K562 (cell line): Measurements from ENCODE around the gene IPO13. TPM values are rescaled to one million over a fixed set of nuclear protein-coding genes. Genes with fewer than 3 reads are reported as not detected.

Experiments
- BHLHE40 ChIP-seq: IDR thresholded peaks from 2 replicates; pipeline ENCODE4 v1.6.1; 2011; ENCODE audit warnings: low read length, improper control_type of control experiment
- CBFA2T2 ChIP-seq: fragments of 450-650 bp; conservative IDR thresholded peaks from 2 replicates; pipeline ENCODE4 v1.6.1; 2017; ENCODE audit warnings: mild to moderate bottlenecking
- MEF2A ChIP-seq: IDR thresholded peaks from 2 replicates; pipeline ENCODE4 v1.6.1; 2011; ENCODE audit warnings: low read depth, mild to moderate bottlenecking, low read length, moderate library complexity; ENCODE audit not compliant: control insufficient read depth
- NFE2L1 ChIP-seq: fragments of 450-650 bp; IDR thresholded peaks from 2 replicates; pipeline ENCODE4 v1.6.1; 2016; ENCODE audit warnings: missing genetic modification characterization, low read depth, mild to moderate bottlenecking, missing compliant biosample characterization, moderate library complexity, borderline replicate concordance
- RBM14 ChIP-seq: fragments of 200-400 bp; formaldehyde crosslinking; IDR thresholded peaks from 2 replicates; pipeline ENCODE4 v1.6.1; 2018; ENCODE audit warnings: low read depth, mild to moderate bottlenecking, low read length, moderate library complexity, borderline replicate concordance; ENCODE audit not compliant: insufficient read depth
- RREB1 ChIP-seq: fragments of 250-450 bp; sonication (Bioruptor Pico); IDR thresholded peaks from 2 replicates; pipeline ENCODE4 v1.4.0; 2020
- SIN3A ChIP-seq, 2 experiments: fragments of 150-350 bp in 1 of 2; IDR thresholded peaks; 2 replicates each; pipeline ENCODE4 v1.6.1; 2011 to 2016; ENCODE audit warnings: borderline replicate concordance in 2 of 2, low read depth in 2 of 2, low read length in 2 of 2, mild to moderate bottlenecking in 2 of 2, moderate library complexity in 2 of 2; ENCODE audit not compliant: control insufficient read depth in 1 of 2
- STAT5A ChIP-seq: IDR thresholded peaks from 2 replicates; pipeline ENCODE4 v1.6.1; 2012; ENCODE audit warnings: low read length, inconsistent platforms, borderline replicate concordance
- ZEB2 ChIP-seq: fragments of 450-650 bp; IDR thresholded peaks from 2 replicates; pipeline ENCODE4 v1.6.1; 2016
- polyA plus RNA-seq, 8 experiments: library from polyadenylated mRNA; depleted of rRNA in 4 of 8; stranded (reverse) in 5 of 8; unstranded in 3 of 8; fragments of >200 nt; fragmentation: Nextera tagmentation in 2 of 8; fragmentation: Illumina TruSeq in 1 of 8; extraction: Ambion mirVana in 2 of 8; extraction: Trizol in 1 of 8; gene quantifications; 2 replicates each; pipeline versions ENCODE4 v1.2.1 to v1.2.3, GENCODE V29; 2011 to 2014; ENCODE audit warnings: inconsistent platforms in 1 of 8, missing spikeins in 1 of 8
- total RNA-seq, 7 experiments: library from RNA; depleted of rRNA in 6 of 7; stranded (reverse); fragments of >200 nt in 6 of 7; fragmentation: Illumina TruSeq in 2 of 7; extraction: Trizol in 2 of 7; gene quantifications; 2 replicates each; pipeline versions ENCODE4 v1.2.1 to v1.2.3, GENCODE V29; 2011 to 2021; ENCODE audit warnings: low replicate concordance in 1 of 7
- TF ChIP-seq, protein P1 (sequence below), 2 experiments: fragments of 450-650 bp; formaldehyde crosslinking in 1 of 2; IDR thresholded peaks; 2 replicates each; pipeline versions ENCODE4 v1.4.0 to v1.6.1; 2014 to 2020; ENCODE audit warnings: mild to moderate bottlenecking in 2 of 2, borderline replicate concordance in 1 of 2, low read depth in 1 of 2

IPO13 gene
- total and polyA plus RNA-seq, 9 of the 15 experiments (the other 6 are each of a cell fraction or from before 2014, with no cell fraction given), result 7.0 to 30.8 (median 16.2) TPM

DNA sequence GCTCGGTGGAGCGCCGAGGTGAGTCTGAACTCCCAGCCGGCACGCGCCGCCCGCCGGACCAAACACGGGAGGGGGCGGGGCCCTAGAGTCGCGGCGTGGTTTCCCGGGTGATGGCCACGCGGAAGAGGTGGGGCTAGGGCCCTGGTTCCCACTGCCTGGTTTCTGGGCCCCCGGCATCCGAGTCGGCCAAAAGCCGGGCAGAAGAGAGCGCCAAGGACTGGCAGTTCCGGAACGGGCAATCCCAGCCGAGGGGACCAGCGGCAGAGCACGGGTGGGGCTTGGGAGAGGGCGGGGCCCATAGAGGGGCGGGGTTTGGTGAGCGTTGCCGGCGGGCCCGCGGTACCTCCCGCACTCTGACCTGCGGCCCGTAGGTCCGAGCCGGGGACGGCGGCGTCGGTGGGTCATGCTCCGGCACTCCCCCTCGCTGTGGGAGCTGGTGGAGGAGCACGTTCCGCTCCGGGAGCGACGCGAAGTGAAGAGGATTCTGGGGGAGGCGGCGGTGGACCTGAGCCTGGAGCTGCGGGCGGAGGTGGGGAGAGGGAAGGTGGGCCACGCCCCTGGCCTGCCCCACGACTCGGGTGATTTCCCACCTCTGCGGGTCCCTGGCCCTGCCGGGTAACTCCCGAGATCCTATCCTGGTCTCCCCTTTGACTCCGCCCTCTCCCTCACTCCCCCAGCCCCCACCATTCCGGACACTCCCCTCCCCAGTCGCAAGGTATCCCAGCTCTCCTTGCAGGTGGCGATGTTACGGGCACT lies 44.9 kb downstream of the IPO13 start, which contains the start of gene CCDC24 (continued):
- TF ChIP-seq RREB1 (CRISPR knock-in tag) (0 out of 2 replicates have a peak, but pooled peaks have one; percentile 38), BHLHE40 (peak; percentile 97), SIN3A (IDR thresholded peaks at IDR 0.05; ENCODE audit: borderline replicate concordance in 2 of 2, control insufficient read depth in 1 of 2, low read depth in 2 of 2, low read length in 2 of 2) (peak; percentile 89 to 91; a peak in 2 of 4 replicates), RBM14 (no peak), STAT5A (no peak), NFE2L1 (tag) (no peak), ZEB2 (no peak), MEF2A (no peak), CBFA2T2 (no peak)
- TF ChIP-seq, protein P1, sequence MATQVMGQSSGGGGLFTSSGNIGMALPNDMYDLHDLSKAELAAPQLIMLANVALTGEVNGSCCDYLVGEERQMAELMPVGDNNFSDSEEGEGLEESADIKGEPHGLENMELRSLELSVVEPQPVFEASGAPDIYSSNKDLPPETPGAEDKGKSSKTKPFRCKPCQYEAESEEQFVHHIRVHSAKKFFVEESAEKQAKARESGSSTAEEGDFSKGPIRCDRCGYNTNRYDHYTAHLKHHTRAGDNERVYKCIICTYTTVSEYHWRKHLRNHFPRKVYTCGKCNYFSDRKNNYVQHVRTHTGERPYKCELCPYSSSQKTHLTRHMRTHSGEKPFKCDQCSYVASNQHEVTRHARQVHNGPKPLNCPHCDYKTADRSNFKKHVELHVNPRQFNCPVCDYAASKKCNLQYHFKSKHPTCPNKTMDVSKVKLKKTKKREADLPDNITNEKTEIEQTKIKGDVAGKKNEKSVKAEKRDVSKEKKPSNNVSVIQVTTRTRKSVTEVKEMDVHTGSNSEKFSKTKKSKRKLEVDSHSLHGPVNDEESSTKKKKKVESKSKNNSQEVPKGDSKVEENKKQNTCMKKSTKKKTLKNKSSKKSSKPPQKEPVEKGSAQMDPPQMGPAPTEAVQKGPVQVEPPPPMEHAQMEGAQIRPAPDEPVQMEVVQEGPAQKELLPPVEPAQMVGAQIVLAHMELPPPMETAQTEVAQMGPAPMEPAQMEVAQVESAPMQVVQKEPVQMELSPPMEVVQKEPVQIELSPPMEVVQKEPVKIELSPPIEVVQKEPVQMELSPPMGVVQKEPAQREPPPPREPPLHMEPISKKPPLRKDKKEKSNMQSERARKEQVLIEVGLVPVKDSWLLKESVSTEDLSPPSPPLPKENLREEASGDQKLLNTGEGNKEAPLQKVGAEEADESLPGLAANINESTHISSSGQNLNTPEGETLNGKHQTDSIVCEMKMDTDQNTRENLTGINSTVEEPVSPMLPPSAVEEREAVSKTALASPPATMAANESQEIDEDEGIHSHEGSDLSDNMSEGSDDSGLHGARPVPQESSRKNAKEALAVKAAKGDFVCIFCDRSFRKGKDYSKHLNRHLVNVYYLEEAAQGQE (IDR thresholded peaks at IDR 0.05; ENCODE audit: borderline replicate concordance), result peak; percentile 51
- TF ChIP-seq, protein P1 (CRISPR knock-in tag; IDR thresholded peaks at IDR 0.05; ENCODE audit: low read depth), result peak; percentile 74; the same call in 1 of the 2 replicates
